SK-N-SH (cell line): ENCODE data around the gene CBFA2T2. TPM values are rescaled to one million over a fixed set of nuclear protein-coding genes. Genes with fewer than 3 reads are reported as not detected.

Experiments used
- CTCF ChIA-PET: fragments of 300-600, 350-600 bp; formaldehyde crosslinking; extraction: SDS; loops from one replicate; lab custom pipeline; 2021; lab: Yijun Ruan, JAX
- POLR2A ChIA-PET: fragments of 350-600 bp; sonication (Branson Sonifier 250); formaldehyde crosslinking; extraction: SDS; loops from one replicate; lab custom pipeline; 2020; ENCODE audit warnings: antibody characterized with exemption, inconsistent platforms; lab: Yijun Ruan, JAX
- DNase-seq: peaks from one replicate; pipeline ENCODE4 v3.0.0; 2012
- H2AFZ ChIP-seq: fragments of 200-600 bp; sonication (generic); 2 replicates; pipeline ENCODE4 v1.8.1; 2016; ENCODE audit warnings: antibody characterized with exemption, mild to moderate bottlenecking, low read depth
- H3F3A ChIP-seq: fragments of 200-600 bp; sonication (generic); replicated peaks from 2 replicates; pipeline ENCODE3; 2016; ENCODE audit warnings: antibody characterized with exemption, mild to moderate bottlenecking; ENCODE audit not compliant: insufficient read depth
- H3K27ac ChIP-seq, 2 experiments: fragments of 200-500 bp in 1 of 2; fragments of 200-600 bp in 1 of 2; sonication (Bioruptor generic) in 1 of 2; sonication (generic), shearing (Covaris generic) in 1 of 2; 2 replicates each; pipeline versions ENCODE4 v1.5.1 to v1.6.1; 2014 to 2016; ENCODE audit warnings: low read depth in 2 of 2, inconsistent platforms in 1 of 2, low read length in 1 of 2, mild to moderate bottlenecking in 1 of 2, mixed read lengths in 1 of 2
- H3K27me3 ChIP-seq: fragments of 200-600 bp; sonication (generic), shearing (Covaris generic); 2 replicates; pipeline ENCODE4 v1.6.1; 2016; ENCODE audit warnings: mixed run types; ENCODE audit not compliant: insufficient read depth
- H3K36me3 ChIP-seq, 2 experiments: fragments of 200-500 bp in 1 of 2; fragments of 200-600 bp in 1 of 2; sonication (Bioruptor generic) in 1 of 2; sonication (generic) in 1 of 2; replicated peaks in 1 of 2; 2 replicates each; pipeline versions ENCODE3 to v1.5.1; 2014 to 2016; ENCODE audit warnings: low read length in 1 of 2, mild to moderate bottlenecking in 1 of 2; ENCODE audit not compliant: insufficient read depth in 2 of 2, control insufficient read depth in 1 of 2
- H3K4me1 ChIP-seq, 2 experiments: fragments of 200-500 bp in 1 of 2; fragments of 200-600 bp in 1 of 2; sonication (Bioruptor generic) in 1 of 2; sonication (generic), shearing (Covaris generic) in 1 of 2; 2 replicates each; pipeline versions ENCODE4 v1.5.1 to v1.6.1; 2014 to 2016; ENCODE audit warnings: low read depth in 1 of 2, low read length in 1 of 2, mixed run types in 1 of 2; ENCODE audit not compliant: insufficient read depth in 2 of 2, control insufficient read depth in 1 of 2
- H3K4me2 ChIP-seq: fragments of 200-600 bp; sonication (generic), shearing (Covaris generic); 2 replicates; pipeline ENCODE4 v1.6.1; 2017; ENCODE audit warnings: mixed run types
- H3K4me3 ChIP-seq, 2 experiments: fragments of 200-500 bp in 1 of 2; fragments of 200-600 bp in 1 of 2; sonication (Bioruptor generic) in 1 of 2; sonication (generic), shearing (Covaris generic) in 1 of 2; 2 replicates each; pipeline versions ENCODE4 v1.5.1 to v1.8.1; 2014 to 2016; ENCODE audit warnings: low read depth in 2 of 2, inconsistent platforms in 1 of 2, low read length in 1 of 2, mild to moderate bottlenecking in 1 of 2, mixed read lengths in 1 of 2, moderate library complexity in 1 of 2
- H3K79me2 ChIP-seq: fragments of 200-600 bp; sonication (generic); 2 replicates; pipeline ENCODE4 v1.8.1; 2017; ENCODE audit warnings: mild to moderate bottlenecking; ENCODE audit not compliant: insufficient read depth
- H3K9ac ChIP-seq: fragments of 200-600 bp; sonication (generic); 2 replicates; pipeline ENCODE4 v1.6.1; 2017; ENCODE audit warnings: mixed run types
- H3K9me2 ChIP-seq: fragments of 200-600 bp; sonication (generic); 2 replicates; pipeline ENCODE4 v1.6.1; 2017; ENCODE audit warnings: mixed run types
- H3K9me3 ChIP-seq: fragments of 200-600 bp; sonication (generic); 2 replicates; pipeline ENCODE4 v1.6.1; 2017; ENCODE audit warnings: mixed run types, mild to moderate bottlenecking, moderate library complexity
- H4K20me1 ChIP-seq: fragments of 200-600 bp; sonication (generic); 2 replicates; pipeline ENCODE4 v1.6.1; 2017; ENCODE audit warnings: mild to moderate bottlenecking, mixed run types; ENCODE audit not compliant: insufficient read depth
- ELF1 ChIP-seq: IDR thresholded peaks from 2 replicates; pipeline ENCODE4 v1.4.0; 2012
- EP300 ChIP-seq, 2 experiments: IDR thresholded peaks; 2 replicates each; pipeline versions ENCODE4 v1.4.0 to v1.6.1; 2012; ENCODE audit warnings: borderline replicate concordance in 1 of 2, low read depth in 1 of 2, low read length in 1 of 2
- JUND ChIP-seq: IDR thresholded peaks from 2 replicates; pipeline ENCODE4 v1.4.0; 2012
- MEF2A ChIP-seq: IDR thresholded peaks from 2 replicates; pipeline ENCODE4 v1.4.0; 2012; ENCODE audit warnings: low read depth, borderline replicate concordance
- NFIC ChIP-seq: IDR thresholded peaks from 2 replicates; pipeline ENCODE4 v1.4.0; 2012; ENCODE audit warnings: borderline replicate concordance
- NRF1 ChIP-seq: IDR thresholded peaks from 2 replicates; pipeline ENCODE4 v1.6.1; 2012; ENCODE audit warnings: low read depth, mild to moderate bottlenecking, low read length
- PBX3 ChIP-seq: IDR thresholded peaks from 2 replicates; pipeline ENCODE4; 2012
- POLR2AphosphoS5 ChIP-seq: IDR thresholded peaks from 2 replicates; pipeline ENCODE4 v1.6.1; 2012; ENCODE audit warnings: low read depth, low read length
- RCOR1 ChIP-seq: fragments of 150-350 bp; IDR thresholded peaks from 2 replicates; pipeline ENCODE4 v1.6.1; 2017; ENCODE audit warnings: antibody characterized with exemption, low read length
- REST ChIP-seq: IDR thresholded peaks from 2 replicates; pipeline ENCODE4 v1.6.1; 2012; ENCODE audit warnings: mild to moderate bottlenecking, low read depth, low read length, moderate library complexity
- RXRA ChIP-seq: IDR thresholded peaks from 2 replicates; pipeline ENCODE4 v1.4.0; 2012; ENCODE audit warnings: low read depth, mild to moderate bottlenecking, borderline replicate concordance
- TAF1 ChIP-seq: IDR thresholded peaks from 2 replicates; pipeline ENCODE4 v1.6.1; 2012; ENCODE audit warnings: low read depth, mild to moderate bottlenecking, low read length, moderate library complexity, borderline replicate concordance
- TCF12 ChIP-seq: IDR thresholded peaks from 2 replicates; pipeline ENCODE4 v1.4.0; 2012
- YY1 ChIP-seq: IDR thresholded peaks from 2 replicates; pipeline ENCODE4 v1.4.0; 2012; ENCODE audit warnings: low read depth, mild to moderate bottlenecking
- WGBS: methylation state at CpG from one replicate; pipeline ENCODE4 v1.1.6; 2017; ENCODE audit warnings: low lambda C conversion rate; 5-methylcytosine and 5-hydroxymethylcytosine counted together
- polyA plus RNA-seq, 3 experiments: library from polyadenylated mRNA; depleted of rRNA; stranded (reverse); fragments of >200 nt; gene quantifications; 2 replicates each; pipeline ENCODE4 v1.2.3, GENCODE V29; 2012
- TF ChIP-seq, protein P1 (sequence below): IDR thresholded peaks from 2 replicates; pipeline ENCODE4 v1.4.0; 2012; ENCODE audit warnings: low read depth, borderline replicate concordance
- TF ChIP-seq, protein P2 (sequence below): fragments of 200-600 bp; sonication (generic); IDR thresholded peaks from 2 replicates; pipeline ENCODE4 v1.6.1; 2017; ENCODE audit warnings: antibody characterized with exemption, mild to moderate bottlenecking, moderate library complexity

The CBFA2T2 gene
- polyA plus RNA-seq, 1 of the 3 experiments (the other 2 are of a cell fraction), result 11.0 TPM

GRCh38 chr20:33466303-33466646 is 23.6 kb upstream of the CBFA2T2 start (continued):
- TF ChIP-seq RCOR1, result no peak
- TF ChIP-seq ELF1, result no peak
- no peak for TF ChIP-seq YY1
- TF ChIP-seq NRF1, result no peak
- no peak for TF ChIP-seq TCF12
- no peak for TF ChIP-seq PBX3
- no peak for TF ChIP-seq RXRA
- TF ChIP-seq, all 33 proteins: peak for 0

DNA sequence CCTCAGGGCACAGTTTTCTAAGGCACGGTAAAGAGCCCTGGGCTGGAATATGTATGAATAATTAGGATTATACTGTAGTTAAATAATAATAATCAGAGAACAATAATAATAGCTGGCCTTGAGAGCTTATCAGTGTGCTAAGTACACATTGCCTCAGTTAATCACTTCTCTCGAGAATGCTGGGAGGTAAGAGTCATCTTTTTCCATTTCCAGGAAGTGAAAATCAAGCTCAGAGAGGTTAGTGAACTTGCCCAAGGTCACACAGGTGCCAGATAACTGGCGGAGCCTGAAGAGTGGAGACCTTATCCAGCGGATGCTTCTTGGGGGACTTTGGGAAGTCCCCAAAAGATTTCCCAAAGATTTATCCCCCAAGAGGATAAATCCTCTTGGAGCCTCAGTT is 19.4 kb upstream of the CBFA2T2 start:
- Histone ChIP-seq H3K4me3 (no peak overlapping the region), H3K27ac (no peak overlapping the region), H3K27me3 (0 out of 2 replicates have a peak, but pooled peaks cover 7% of the 10 kb centered on the region), H3K4me1 (peaks cover 0 to 4% of the 10 kb centered on the region in 2 experiments; a peak in 1 of 4 replicates), H3K36me3 (no peaks in the 10 kb centered on the region), H3K4me2 (no peak overlapping the region), H3K9ac (no peak overlapping the region), H3K79me2 (no peaks in the 10 kb centered on the region), H4K20me1 (no peaks in the 10 kb centered on the region), H2AFZ (no peak overlapping the region), H3K9me3 (no peaks in the 10 kb centered on the region), H3F3A (no peaks in the 10 kb centered on the region), H3K9me2 (no peaks in the 10 kb centered on the region)
- no peak for TF ChIP-seq POLR2AphosphoS5
- TF ChIP-seq TAF1, result no peak
- TF ChIP-seq, protein P1, sequence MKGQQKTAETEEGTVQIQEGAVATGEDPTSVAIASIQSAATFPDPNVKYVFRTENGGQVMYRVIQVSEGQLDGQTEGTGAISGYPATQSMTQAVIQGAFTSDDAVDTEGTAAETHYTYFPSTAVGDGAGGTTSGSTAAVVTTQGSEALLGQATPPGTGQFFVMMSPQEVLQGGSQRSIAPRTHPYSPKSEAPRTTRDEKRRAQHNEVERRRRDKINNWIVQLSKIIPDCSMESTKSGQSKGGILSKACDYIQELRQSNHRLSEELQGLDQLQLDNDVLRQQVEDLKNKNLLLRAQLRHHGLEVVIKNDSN, result no peak
- WGBS, result 80% methylated on average over 4 of the region's 4 CpGs
- ChIA-PET POLR2A (interaction anchor here (0.6 kb wide), 1 partner anchor 33 kb away, joined by 7 read pairs; no protein-coding TSS in a partner anchor), CTCF (interaction anchor here (1.2 to 3.8 kb wide), 3 partner anchors 13 to 197 kb away, joined by 3 to 13 read pairs (median 11); no protein-coding TSS in a partner anchor)
- no peak for DNase-seq

- POLR2A ChIA-PET, result interaction anchor here (0.6 kb wide), 1 partner anchor 32 kb away, joined by 7 read pairs; no protein-coding TSS in a partner anchor
- no peaks in the 10 kb centered on the region for H3F3A ChIP-seq
- no peak for TF ChIP-seq YY1
- TF ChIP-seq, protein P2, sequence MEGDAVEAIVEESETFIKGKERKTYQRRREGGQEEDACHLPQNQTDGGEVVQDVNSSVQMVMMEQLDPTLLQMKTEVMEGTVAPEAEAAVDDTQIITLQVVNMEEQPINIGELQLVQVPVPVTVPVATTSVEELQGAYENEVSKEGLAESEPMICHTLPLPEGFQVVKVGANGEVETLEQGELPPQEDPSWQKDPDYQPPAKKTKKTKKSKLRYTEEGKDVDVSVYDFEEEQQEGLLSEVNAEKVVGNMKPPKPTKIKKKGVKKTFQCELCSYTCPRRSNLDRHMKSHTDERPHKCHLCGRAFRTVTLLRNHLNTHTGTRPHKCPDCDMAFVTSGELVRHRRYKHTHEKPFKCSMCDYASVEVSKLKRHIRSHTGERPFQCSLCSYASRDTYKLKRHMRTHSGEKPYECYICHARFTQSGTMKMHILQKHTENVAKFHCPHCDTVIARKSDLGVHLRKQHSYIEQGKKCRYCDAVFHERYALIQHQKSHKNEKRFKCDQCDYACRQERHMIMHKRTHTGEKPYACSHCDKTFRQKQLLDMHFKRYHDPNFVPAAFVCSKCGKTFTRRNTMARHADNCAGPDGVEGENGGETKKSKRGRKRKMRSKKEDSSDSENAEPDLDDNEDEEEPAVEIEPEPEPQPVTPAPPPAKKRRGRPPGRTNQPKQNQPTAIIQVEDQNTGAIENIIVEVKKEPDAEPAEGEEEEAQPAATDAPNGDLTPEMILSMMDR, result no peak
- no peak for TF ChIP-seq JUND
- TF ChIP-seq NFIC, result no peak
- TF ChIP-seq PBX3, result no peak
- no peak for TF ChIP-seq EP300 (IDR thresholded peaks at IDR 0.05; ENCODE audit: borderline replicate concordance in 1 of 2, low read depth in 1 of 2, low read length in 1 of 2)
- TF ChIP-seq MEF2A, result no peak
- TF ChIP-seq, protein P1, result no peak
- no peak for TF ChIP-seq TAF1
- TF ChIP-seq REST, result no peak
Observed at GRCh38 chr20:33470866-33471265, 19.0 kb upstream of the CBFA2T2 start.

More at GRCh38 chr20:33470866-33471265, 19.0 kb upstream of the CBFA2T2 start:
- H3K9me3 ChIP-seq, result no peaks in the 10 kb centered on the region
- CTCF ChIA-PET, result interaction anchor here (1.2 to 3.8 kb wide), 3 partner anchors 13 to 197 kb away, joined by 3 to 13 read pairs (median 11); no protein-coding TSS in a partner anchor
- DNase-seq, result no peak
- no peaks in the 10 kb centered on the region for H3K36me3 ChIP-seq
- H4K20me1 ChIP-seq, result no peaks in the 10 kb centered on the region
- 91% methylated on average over 3 of the region's 3 CpGs for WGBS
- H3K4me2 ChIP-seq, result no peak overlapping the region
- H3K79me2 ChIP-seq, result no peaks in the 10 kb centered on the region
- H3K9ac ChIP-seq, result no peak overlapping the region
- no peak overlapping the region for H2AFZ ChIP-seq
- peaks cover 0 to 3% of the 10 kb centered on the region in 2 experiments; a peak in 1 of 4 replicates for H3K4me1 ChIP-seq
- H3K9me2 ChIP-seq, result no peaks in the 10 kb centered on the region
- H3K4me3 ChIP-seq, result no peak overlapping the region
- 0 out of 2 replicates have a peak, but pooled peaks cover 7% of the 10 kb centered on the region for H3K27me3 ChIP-seq
- no peak overlapping the region for H3K27ac ChIP-seq
